HG02870 (cell line): ENCODE data around the gene AEBP1.

ENCODE experiments used
- ATAC-seq: cut with Tn5 transposase; IDR thresholded peaks from one replicate; pipeline ENCODE4 v1.9.1; 2021; ENCODE audit warnings: mild to moderate bottlenecking, moderate library complexity; ENCODE audit not compliant: unreplicated experiment

Gene AEBP1

GRCh38 chr7:44103923-44104859 lies at the start of gene AEBP1:
AEBP1 (plus strand) TSS chr7:44104345; CDS start chr7:44104666, 321 bp downstream.
- ATAC-seq = no peak

GRCh38 chr7:44056681-44057080 lies 47.5 kb upstream of the AEBP1 start:
- no peak for ATAC-seq

GRCh38 chr7:44057181-44057848 lies 46.8 kb upstream of the AEBP1 start:
- ATAC-seq = no peak

- no peak for ATAC-seq
Observed at GRCh38 chr7:44057849-44058758, 46.0 kb upstream of the AEBP1 start.

GRCh38 chr7:44058759-44059218 lies 45.4 kb upstream of the AEBP1 start:
- peak; percentile 10 for ATAC-seq

GRCh38 chr7:44059219-44060090 lies 44.7 kb upstream of the AEBP1 start:
- ATAC-seq = peak; percentile 45

GRCh38 chr7:44060091-44060947 lies 43.8 kb upstream of the AEBP1 start:
- no peak for ATAC-seq

GRCh38 chr7:44060948-44061644 lies 43.0 kb upstream of the AEBP1 start:
- ATAC-seq = no peak

- ATAC-seq = no peak
Observed at GRCh38 chr7:44061645-44062179, 42.4 kb upstream of the AEBP1 start.

- ATAC-seq = no peak
Observed at GRCh38 chr7:44062180-44062902, 41.8 kb upstream of the AEBP1 start.

- ATAC-seq = no peak
Observed at GRCh38 chr7:44062903-44063295, 41.2 kb upstream of the AEBP1 start.

GRCh38 chr7:44063547-44063893 lies 40.6 kb upstream of the AEBP1 start:
- ATAC-seq = no peak

GRCh38 chr7:44063894-44064651 lies 40.1 kb upstream of the AEBP1 start:
- ATAC-seq = no peak

GRCh38 chr7:44064791-44065430 lies 39.2 kb upstream of the AEBP1 start:
- no peak for ATAC-seq

GRCh38 chr7:44065431-44066110 lies 38.6 kb upstream of the AEBP1 start, which contains the start of gene PGAM2:
PGAM2 (minus strand) TSS chr7:44065567; CDS start chr7:44065529, 38 bp downstream.
- no peak for ATAC-seq

- no peak for ATAC-seq
Observed at GRCh38 chr7:44066111-44066460, 38.1 kb upstream of the AEBP1 start.
